Activated T-cell treated with anti-CD3 and anti-CD28 coated beads, Interleukin-2, amount 50 U/mL, for 72 hours (primary cell): Measurements from ENCODE around the gene TTLL7. TPM values are rescaled to one million over a fixed set of nuclear protein-coding genes. Genes with fewer than 3 reads are reported as not detected.
A peak's percentile ranks its signal among the peaks of the same experiment; 100 is the strongest.
"Not testable (repeated sequence)": the region's sequence is repeated elsewhere in the genome, so short reads cannot be mapped to it uniquely, and the experiment has no call there.

Experiments used
- ATAC-seq, 2 donors: fragments of 150-1000 bp; cut with Tn5 transposase; replicated peaks in 1 of 2; 2 replicates each; pipeline ENCODE4 v1.10.0; 2021; ENCODE audit warnings: moderate library complexity in 2 of 2, mild to moderate bottlenecking in 1 of 2
- DNase-seq, 2 donors: peaks; one replicate each; pipeline ENCODE4 v3.0.0; 2021 to 2022; ENCODE audit warnings: mixed read lengths in 1 of 2
- H3K27ac Mint-ChIP-seq: one replicate; pipeline ENCODE4 v1.8.0; 2022; ENCODE audit warnings: mild to moderate bottlenecking, moderate library complexity, mixed read lengths
- H3K27me3 Mint-ChIP-seq: one replicate; pipeline ENCODE4 v1.8.0; 2022; ENCODE audit warnings: low read depth, mixed read lengths
- H3K36me3 Mint-ChIP-seq, 2 donors: one replicate each; pipeline ENCODE4 v1.8.0; 2022; ENCODE audit warnings: mixed read lengths in 2 of 2, mild to moderate bottlenecking in 1 of 2; ENCODE audit not compliant: insufficient read depth in 2 of 2
- H3K4me1 Mint-ChIP-seq: one replicate; pipeline ENCODE4 v1.8.0; 2022; ENCODE audit warnings: low read depth, mixed read lengths
- H3K4me3 Mint-ChIP-seq, 2 donors: one replicate each; pipeline ENCODE4 v1.8.0; 2022; ENCODE audit warnings: mild to moderate bottlenecking in 2 of 2, mixed read lengths in 2 of 2, moderate library complexity in 2 of 2
- H3K9me3 Mint-ChIP-seq, 2 donors: one replicate each; pipeline ENCODE4 v1.8.0; 2022; ENCODE audit warnings: mixed read lengths in 2 of 2
- total RNA-seq, 2 donors: library from RNA; stranded (reverse); gene quantifications; one replicate each; pipeline ENCODE4 v1.2.3, GENCODE V29; 2022

Gene TTLL7
- total RNA-seq, 2 donors from 2014 or later: 4.1 to 5.0 TPM

DNA sequence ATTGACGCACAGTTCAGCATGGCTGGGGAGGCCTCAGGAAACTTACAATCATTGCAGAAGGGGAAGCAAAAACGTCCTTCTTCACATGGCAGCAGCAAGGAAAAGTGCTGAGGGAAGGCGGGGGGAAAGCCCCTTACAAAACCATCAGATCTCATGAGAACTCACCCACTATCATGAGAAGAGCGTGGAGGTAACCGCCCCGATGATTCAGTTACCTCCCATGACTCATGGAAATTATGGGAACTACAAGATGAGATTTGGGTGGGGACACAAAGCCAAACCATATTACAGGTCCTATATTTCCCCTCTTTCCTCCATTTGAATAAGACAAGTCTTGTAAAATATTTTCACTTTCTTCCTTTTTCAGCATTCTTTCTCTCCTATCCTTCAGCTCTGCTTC is 7.7 kb upstream of the TTLL7 start:
- H3K27ac Mint-ChIP-seq: no peak overlapping the region
- DNase-seq (no peak), ATAC-seq (no peak)
- peaks cover 47% of the 10 kb centered on the region for H3K27me3 Mint-ChIP-seq
- peaks cover 2 to 3% of the 10 kb centered on the region in 2 donors for H3K9me3 Mint-ChIP-seq
- H3K4me3 Mint-ChIP-seq: no peak overlapping the region
- H3K4me1 Mint-ChIP-seq: no peaks in the 10 kb centered on the region
- peaks cover 2 to 4% of the 10 kb centered on the region in 2 donors for H3K36me3 Mint-ChIP-seq

- Mint-ChIP-seq H3K4me1 (peaks cover 13% of the 10 kb centered on the region), H3K36me3 (peaks cover 1 to 3% of the 10 kb centered on the region in 2 donors), H3K9me3 (no peaks in the 10 kb centered on the region), H3K27me3 (peaks cover 65% of the 10 kb centered on the region), H3K27ac (no peak overlapping the region), H3K4me3 (no peak overlapping the region)
- DNase-seq (no peak), ATAC-seq (no peak)
Observed at GRCh38 chr1:84001501-84001900, 2.6 kb upstream of the TTLL7 start.

- DNase-seq (no peak), ATAC-seq (no peak)
- H3K4me3 Mint-ChIP-seq: no peak overlapping the region
- no peaks in the 10 kb centered on the region for H3K9me3 Mint-ChIP-seq
- H3K27ac Mint-ChIP-seq: no peak overlapping the region
- H3K27me3 Mint-ChIP-seq: peaks cover 65% of the 10 kb centered on the region
- H3K36me3 Mint-ChIP-seq: peaks cover 1 to 3% of the 10 kb centered on the region in 2 donors
- H3K4me1 Mint-ChIP-seq: peaks cover 13% of the 10 kb centered on the region
Observed at GRCh38 chr1:84000954-84001495, 2.1 kb upstream of the TTLL7 start.

DNA sequence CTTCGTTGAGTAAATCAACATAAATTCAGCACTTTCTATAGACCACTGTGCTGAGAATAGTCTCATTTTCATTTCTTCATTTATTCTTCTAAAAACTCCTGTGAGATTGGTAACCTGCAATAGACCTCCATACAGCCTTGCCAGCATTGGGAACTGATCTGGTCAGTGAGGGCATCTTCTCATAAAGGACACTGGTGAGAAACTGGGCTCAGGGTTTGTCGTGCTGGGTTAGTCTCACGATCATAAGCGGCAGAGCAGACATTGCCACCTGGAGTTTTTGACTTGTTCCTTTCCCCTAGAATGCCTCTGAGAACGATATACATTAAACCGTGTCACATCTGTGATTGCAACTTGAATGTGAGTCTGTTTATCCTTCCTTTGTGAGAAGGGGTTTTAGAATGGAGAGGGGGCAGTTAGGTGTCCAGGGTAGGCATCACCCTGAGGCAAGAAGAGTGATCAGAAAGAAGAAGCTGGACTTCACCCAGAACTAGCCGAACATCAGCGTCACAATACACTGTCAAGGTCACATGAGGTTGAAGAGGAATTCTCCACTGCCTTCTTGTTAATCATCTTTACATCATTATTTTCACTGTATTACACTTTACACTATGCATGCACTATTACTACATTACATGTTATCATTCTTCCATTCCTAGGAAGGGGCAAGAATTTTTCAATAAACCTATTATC is 1.4 kb upstream of the TTLL7 start:
- Mint-ChIP-seq H3K27ac (no peak overlapping the region), H3K36me3 (peaks cover 1 to 3% of the 10 kb centered on the region in 2 donors), H3K4me3 (peak overlapping the region; percentile 92 to 97), H3K27me3 (peaks cover 68% of the 10 kb centered on the region), H3K4me1 (peaks cover 13% of the 10 kb centered on the region), H3K9me3 (no peaks in the 10 kb centered on the region)
- DNase-seq: no peak
- ATAC-seq: no peak

- peaks cover 13% of the 10 kb centered on the region for H3K4me1 Mint-ChIP-seq
- H3K36me3 Mint-ChIP-seq: peaks cover 1 to 3% of the 10 kb centered on the region in 2 donors
- peaks cover 69% of the 10 kb centered on the region for H3K27me3 Mint-ChIP-seq
- H3K4me3 Mint-ChIP-seq: peak overlapping the region; percentile 92 to 97
- H3K9me3 Mint-ChIP-seq: no peaks in the 10 kb centered on the region
- DNase-seq: no peak
- peak; percentile 88 to 92 for ATAC-seq
- peak overlapping the region; percentile 68 for H3K27ac Mint-ChIP-seq
Observed at GRCh38 chr1:83999316-83999819, 436 bp upstream of the TTLL7 start.

- DNase-seq (no peak), ATAC-seq (no peak)
- no peak overlapping the region for H3K27ac Mint-ChIP-seq
- peaks cover 1 to 3% of the 10 kb centered on the region in 2 donors for H3K36me3 Mint-ChIP-seq
- H3K27me3 Mint-ChIP-seq: peaks cover 72% of the 10 kb centered on the region
- H3K4me1 Mint-ChIP-seq: peaks cover 13% of the 10 kb centered on the region
- peak overlapping the region; percentile 89 to 92 for H3K4me3 Mint-ChIP-seq
- H3K9me3 Mint-ChIP-seq: no peaks in the 10 kb centered on the region
Observed at GRCh38 chr1:83998205-83998497, 781 bp downstream of the TTLL7 start.

GRCh38 chr1:83997631-83998030 is 1.3 kb downstream of the TTLL7 start:
- peaks cover 75% of the 10 kb centered on the region for H3K27me3 Mint-ChIP-seq
- H3K4me3 Mint-ChIP-seq: no peak overlapping the region
- H3K4me1 Mint-ChIP-seq: peaks cover 13% of the 10 kb centered on the region
- no peak for ATAC-seq
- no peaks in the 10 kb centered on the region for H3K9me3 Mint-ChIP-seq
- DNase-seq: no peak
- no peak overlapping the region for H3K27ac Mint-ChIP-seq
- peaks cover 1 to 3% of the 10 kb centered on the region in 2 donors for H3K36me3 Mint-ChIP-seq

DNA sequence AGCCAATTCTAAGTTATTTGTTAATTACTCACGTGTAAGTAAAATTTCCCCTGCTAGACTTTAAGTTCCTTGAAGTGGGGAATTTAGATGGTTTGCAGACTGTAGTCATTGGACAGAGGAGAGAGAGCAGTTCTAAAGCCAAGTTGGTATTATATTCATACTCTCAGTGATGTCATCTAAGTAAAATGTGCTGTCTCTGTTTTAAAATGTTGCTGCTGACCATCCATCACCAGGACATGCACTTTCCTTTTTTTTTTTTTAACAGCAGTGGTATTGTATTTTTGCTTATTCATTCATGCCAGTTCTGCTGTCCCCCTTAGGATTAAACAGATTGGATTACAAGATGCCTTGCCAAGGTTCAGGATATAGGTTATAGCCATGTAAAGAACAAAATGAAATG is 2.3 kb downstream of the TTLL7 start:
- H3K36me3 Mint-ChIP-seq: peaks cover 1 to 3% of the 10 kb centered on the region in 2 donors
- ATAC-seq (no peak), DNase-seq (no peak)
- no peaks in the 10 kb centered on the region for H3K9me3 Mint-ChIP-seq
- H3K4me1 Mint-ChIP-seq: peaks cover 13% of the 10 kb centered on the region
- no peak overlapping the region for H3K27ac Mint-ChIP-seq
- H3K27me3 Mint-ChIP-seq: peaks cover 72% of the 10 kb centered on the region
- no peak overlapping the region for H3K4me3 Mint-ChIP-seq

- ATAC-seq (no peak), DNase-seq (no peak)
- Mint-ChIP-seq H3K27ac (no peak overlapping the region), H3K4me3 (no peak overlapping the region), H3K27me3 (peaks cover 67% of the 10 kb centered on the region), H3K36me3 (peaks cover 1 to 3% of the 10 kb centered on the region in 2 donors), H3K4me1 (peaks cover 13% of the 10 kb centered on the region), H3K9me3 (no peaks in the 10 kb centered on the region)
Observed at GRCh38 chr1:83996191-83996590, 2.7 kb downstream of the TTLL7 start.

DNA sequence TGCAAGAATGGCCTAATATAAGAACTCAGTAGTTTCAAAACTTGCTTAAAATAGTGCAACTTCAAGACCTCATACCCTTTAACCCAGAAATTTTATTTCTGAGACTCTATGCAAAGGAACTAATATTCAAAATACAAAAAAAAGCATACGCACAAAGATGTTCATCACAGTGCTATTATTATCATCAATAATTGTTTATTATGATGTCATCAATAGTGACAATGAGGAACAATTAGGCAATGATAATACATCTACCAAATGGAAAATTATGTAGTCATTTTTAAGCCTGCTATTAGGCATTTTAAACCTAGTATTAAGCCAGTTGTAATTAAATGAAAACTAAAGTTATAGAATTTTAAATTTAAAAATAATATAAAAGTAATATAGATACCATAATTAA is 3.3 kb downstream of the TTLL7 start:
- Mint-ChIP-seq H3K27me3 (peaks cover 62% of the 10 kb centered on the region), H3K4me1 (peaks cover 13% of the 10 kb centered on the region), H3K9me3 (no peaks in the 10 kb centered on the region), H3K4me3 (no peak overlapping the region), H3K36me3 (peaks cover 1 to 3% of the 10 kb centered on the region in 2 donors), H3K27ac (no peak overlapping the region)
- no peak for DNase-seq
- ATAC-seq: no peak

GRCh38 chr1:83994111-83994510 is 4.8 kb downstream of the TTLL7 start:
- ATAC-seq (no peak), DNase-seq (no peak)
- Mint-ChIP-seq H3K4me3 (no peak overlapping the region), H3K27me3 (peaks cover 48% of the 10 kb centered on the region), H3K9me3 (no peaks in the 10 kb centered on the region), H3K4me1 (no peaks in the 10 kb centered on the region), H3K27ac (no peak overlapping the region), H3K36me3 (peaks cover 0 to 3% of the 10 kb centered on the region in 2 donors)

GRCh38 chr1:83990734-83991133 is 8.2 kb downstream of the TTLL7 start:
- ATAC-seq: no peak
- H3K27ac Mint-ChIP-seq: no peak overlapping the region

DNA sequence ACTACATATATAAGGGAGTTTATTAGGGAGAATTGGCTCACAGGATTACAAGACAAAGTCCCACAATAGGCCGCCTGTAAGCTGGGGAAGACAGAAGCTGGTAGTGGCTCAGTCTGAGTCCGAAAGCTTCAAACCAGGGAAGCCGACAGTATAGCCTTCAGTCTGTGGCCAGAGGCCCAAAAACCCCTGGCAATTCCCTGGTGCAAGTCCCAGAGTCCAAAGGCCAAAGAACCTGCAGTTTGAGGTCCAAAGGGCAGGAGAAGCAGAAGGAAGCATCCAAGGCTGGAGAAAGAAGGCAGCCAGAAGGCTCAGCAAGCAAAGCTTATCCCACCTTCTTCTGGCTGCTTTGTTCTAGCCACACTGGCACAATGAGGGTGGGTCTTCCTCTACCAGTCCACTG is 13.9 kb downstream of the TTLL7 start:
- H3K4me3 Mint-ChIP-seq: no peak overlapping the region
- H3K27me3 Mint-ChIP-seq: no peaks in the 10 kb centered on the region
- no peak overlapping the region for H3K27ac Mint-ChIP-seq
- DNase-seq: no peak
- H3K4me1 Mint-ChIP-seq: no peaks in the 10 kb centered on the region
- H3K9me3 Mint-ChIP-seq: peaks cover 3 to 4% of the 10 kb centered on the region in 2 donors
- peaks cover 2 to 5% of the 10 kb centered on the region in 2 donors for H3K36me3 Mint-ChIP-seq
- ATAC-seq: no peak

More at GRCh38 chr1:83990734-83991133, 8.2 kb downstream of the TTLL7 start:
- Mint-ChIP-seq H3K4me3 (no peak overlapping the region), H3K36me3 (peaks cover 2 to 5% of the 10 kb centered on the region in 2 donors), H3K9me3 (peaks cover 3 to 4% of the 10 kb centered on the region in 2 donors), H3K27me3 (peaks cover 29% of the 10 kb centered on the region), H3K4me1 (no peaks in the 10 kb centered on the region)
- no peak for DNase-seq

DNA sequence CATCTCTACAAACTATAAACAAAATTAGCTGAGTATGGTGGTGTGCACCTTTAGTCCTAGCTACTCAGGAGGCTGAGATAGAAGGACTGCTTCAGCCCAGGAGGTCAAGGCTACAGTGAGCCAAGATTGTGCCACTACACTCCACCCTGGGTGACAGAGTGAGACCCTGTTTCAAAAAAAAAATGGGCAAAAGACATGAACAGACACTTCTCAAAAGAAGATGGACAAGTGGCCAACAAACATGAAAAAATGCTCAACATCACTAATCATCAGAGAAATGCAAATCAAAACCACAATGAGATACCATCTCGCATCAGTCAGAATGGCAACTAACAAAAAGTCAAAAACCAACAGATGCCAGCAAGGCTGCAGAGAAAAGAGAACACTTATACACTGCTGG is 15.0 kb downstream of the TTLL7 start:
- not testable (repeated sequence) for DNase-seq, H3K27ac Mint-ChIP-seq, ATAC-seq, H3K27me3 Mint-ChIP-seq, H3K4me1 Mint-ChIP-seq, H3K9me3 Mint-ChIP-seq, H3K4me3 Mint-ChIP-seq, H3K36me3 Mint-ChIP-seq
